HG03064 (cell line): ENCODE results near the gene RAI1.

Experiments
- ATAC-seq: cut with Tn5 transposase; IDR thresholded peaks from one replicate; pipeline ENCODE4 v1.9.1; 2021; ENCODE audit warnings: low read depth; ENCODE audit not compliant: unreplicated experiment

RAI1 gene

GRCh38 chr17:17851103-17852002 lies 170.1 kb downstream of the RAI1 start:
- no peak for ATAC-seq

- no peak for ATAC-seq
Measured at GRCh38 chr17:17852930-17853329, 171.7 kb downstream of the RAI1 start.

GRCh38 chr17:17853811-17854447 lies 172.7 kb downstream of the RAI1 start:
- no peak for ATAC-seq

- ATAC-seq: no peak
Measured at GRCh38 chr17:17855976-17856375, 174.7 kb downstream of the RAI1 start.

GRCh38 chr17:17856386-17856785 lies 175.1 kb downstream of the RAI1 start:
- no peak for ATAC-seq

- ATAC-seq: no peak
Measured at GRCh38 chr17:17857496-17857895, 176.2 kb downstream of the RAI1 start.

GRCh38 chr17:17859909-17860765 lies 178.9 kb downstream of the RAI1 start:
- no peak for ATAC-seq

- no peak for ATAC-seq
Measured at GRCh38 chr17:17860766-17861107, 179.5 kb downstream of the RAI1 start.
